OCI-LY7 (cell line): ENCODE results near the gene CDK5RAP3.

Source experiments
- CTCF ChIP-seq: fragments of 200-600 bp; sonication (generic); conservative IDR thresholded peaks from 2 replicates; pipeline ENCODE4 v1.5.1; 2014; ENCODE audit warnings: mild to moderate bottlenecking, antibody characterized with exemption, low read length, moderate library complexity, mixed read lengths
- EZH2phosphoT487 ChIP-seq: fragments of 200-600 bp; sonication (generic); IDR thresholded peaks from 2 replicates; pipeline ENCODE4 v1.6.1; 2018; ENCODE audit warnings: low read depth, borderline replicate concordance, mild to moderate bottlenecking, mixed run types, antibody characterized with exemption, low read length, moderate library complexity, mixed read lengths

- TF ChIP-seq CTCF (no peak), EZH2phosphoT487 (no peak)
Measured at GRCh38 chr17:47945080-47945479, 25.8 kb upstream of the CDK5RAP3 start.
